SK-N-SH (cell line): ENCODE results near the gene FOXO1. TPM values are rescaled to one million over a fixed set of nuclear protein-coding genes. Genes with fewer than 3 reads are reported as not detected.

Experiments used
- CTCF ChIA-PET: fragments of 300-600, 350-600 bp; formaldehyde crosslinking; extraction: SDS; loops from one replicate; lab custom pipeline; 2021; lab: Yijun Ruan, JAX
- POLR2A ChIA-PET: fragments of 350-600 bp; sonication (Branson Sonifier 250); formaldehyde crosslinking; extraction: SDS; loops from one replicate; lab custom pipeline; 2020; ENCODE audit warnings: antibody characterized with exemption, inconsistent platforms; lab: Yijun Ruan, JAX
- DNase-seq: peaks from one replicate; pipeline ENCODE4 v3.0.0; 2012
- H2AFZ ChIP-seq: fragments of 200-600 bp; sonication (generic); 2 replicates; pipeline ENCODE4 v1.8.1; 2016; ENCODE audit warnings: antibody characterized with exemption, mild to moderate bottlenecking, low read depth
- H3F3A ChIP-seq: fragments of 200-600 bp; sonication (generic); replicated peaks from 2 replicates; pipeline ENCODE3; 2016; ENCODE audit warnings: antibody characterized with exemption, mild to moderate bottlenecking; ENCODE audit not compliant: insufficient read depth
- H3K27ac ChIP-seq, 2 experiments: fragments of 200-500 bp in 1 of 2; fragments of 200-600 bp in 1 of 2; sonication (Bioruptor generic) in 1 of 2; sonication (generic), shearing (Covaris generic) in 1 of 2; 2 replicates each; pipeline versions ENCODE4 v1.5.1 to v1.6.1; 2014 to 2016; ENCODE audit warnings: low read depth in 2 of 2, inconsistent platforms in 1 of 2, low read length in 1 of 2, mild to moderate bottlenecking in 1 of 2, mixed read lengths in 1 of 2
- H3K27me3 ChIP-seq: fragments of 200-600 bp; sonication (generic), shearing (Covaris generic); 2 replicates; pipeline ENCODE4 v1.6.1; 2016; ENCODE audit warnings: mixed run types; ENCODE audit not compliant: insufficient read depth
- H3K36me3 ChIP-seq, 2 experiments: fragments of 200-500 bp in 1 of 2; fragments of 200-600 bp in 1 of 2; sonication (Bioruptor generic) in 1 of 2; sonication (generic) in 1 of 2; replicated peaks in 1 of 2; 2 replicates each; pipeline versions ENCODE3 to v1.5.1; 2014 to 2016; ENCODE audit warnings: low read length in 1 of 2, mild to moderate bottlenecking in 1 of 2; ENCODE audit not compliant: insufficient read depth in 2 of 2, control insufficient read depth in 1 of 2
- H3K4me1 ChIP-seq, 2 experiments: fragments of 200-500 bp in 1 of 2; fragments of 200-600 bp in 1 of 2; sonication (Bioruptor generic) in 1 of 2; sonication (generic), shearing (Covaris generic) in 1 of 2; 2 replicates each; pipeline versions ENCODE4 v1.5.1 to v1.6.1; 2014 to 2016; ENCODE audit warnings: low read depth in 1 of 2, low read length in 1 of 2, mixed run types in 1 of 2; ENCODE audit not compliant: insufficient read depth in 2 of 2, control insufficient read depth in 1 of 2
- H3K4me2 ChIP-seq: fragments of 200-600 bp; sonication (generic), shearing (Covaris generic); 2 replicates; pipeline ENCODE4 v1.6.1; 2017; ENCODE audit warnings: mixed run types
- H3K4me3 ChIP-seq, 2 experiments: fragments of 200-500 bp in 1 of 2; fragments of 200-600 bp in 1 of 2; sonication (Bioruptor generic) in 1 of 2; sonication (generic), shearing (Covaris generic) in 1 of 2; 2 replicates each; pipeline versions ENCODE4 v1.5.1 to v1.8.1; 2014 to 2016; ENCODE audit warnings: low read depth in 2 of 2, inconsistent platforms in 1 of 2, low read length in 1 of 2, mild to moderate bottlenecking in 1 of 2, mixed read lengths in 1 of 2, moderate library complexity in 1 of 2
- H3K79me2 ChIP-seq: fragments of 200-600 bp; sonication (generic); 2 replicates; pipeline ENCODE4 v1.8.1; 2017; ENCODE audit warnings: mild to moderate bottlenecking; ENCODE audit not compliant: insufficient read depth
- H3K9ac ChIP-seq: fragments of 200-600 bp; sonication (generic); 2 replicates; pipeline ENCODE4 v1.6.1; 2017; ENCODE audit warnings: mixed run types
- H3K9me2 ChIP-seq: fragments of 200-600 bp; sonication (generic); 2 replicates; pipeline ENCODE4 v1.6.1; 2017; ENCODE audit warnings: mixed run types
- H3K9me3 ChIP-seq: fragments of 200-600 bp; sonication (generic); 2 replicates; pipeline ENCODE4 v1.6.1; 2017; ENCODE audit warnings: mixed run types, mild to moderate bottlenecking, moderate library complexity
- H4K20me1 ChIP-seq: fragments of 200-600 bp; sonication (generic); 2 replicates; pipeline ENCODE4 v1.6.1; 2017; ENCODE audit warnings: mild to moderate bottlenecking, mixed run types; ENCODE audit not compliant: insufficient read depth
- CHD2 ChIP-seq: fragments of 150-350 bp; IDR thresholded peaks from 2 replicates; pipeline ENCODE4 v1.6.1; 2018; ENCODE audit warnings: low read length; ENCODE audit not compliant: partially characterized antibody
- CTCF ChIP-seq: fragments of 200-600 bp; sonication (generic); IDR thresholded peaks from 2 replicates; pipeline ENCODE4 v1.6.1; 2017; ENCODE audit warnings: antibody characterized with exemption, mild to moderate bottlenecking, moderate library complexity
- ELF1 ChIP-seq: IDR thresholded peaks from 2 replicates; pipeline ENCODE4 v1.4.0; 2012
- EP300 ChIP-seq, 2 experiments: IDR thresholded peaks; 2 replicates each; pipeline versions ENCODE4 v1.4.0 to v1.6.1; 2012; ENCODE audit warnings: borderline replicate concordance in 1 of 2, low read depth in 1 of 2, low read length in 1 of 2
- EZH2phosphoT487 ChIP-seq: fragments of 200-600 bp; sonication (generic); IDR thresholded peaks from 2 replicates; pipeline ENCODE4 v1.6.1; 2017; ENCODE audit warnings: low read depth, mixed run types, mild to moderate bottlenecking, antibody characterized with exemption, moderate library complexity, borderline replicate concordance
- FOXJ3 ChIP-seq: sonication (generic); formaldehyde crosslinking; IDR thresholded peaks from 2 replicates; pipeline ENCODE4 v1.5.1; 2020; ENCODE audit warnings: mild to moderate bottlenecking, missing genetic modification reagents
- FOXM1 ChIP-seq: IDR thresholded peaks from 2 replicates; pipeline ENCODE4 v1.4.0; 2012; ENCODE audit warnings: low read depth, mild to moderate bottlenecking
- JUND ChIP-seq: IDR thresholded peaks from 2 replicates; pipeline ENCODE4 v1.4.0; 2012
- MAX ChIP-seq: IDR thresholded peaks from 2 replicates; pipeline ENCODE4 v1.4.0; 2012; ENCODE audit warnings: low read depth
- NFIC ChIP-seq: IDR thresholded peaks from 2 replicates; pipeline ENCODE4 v1.4.0; 2012; ENCODE audit warnings: borderline replicate concordance
- NRF1 ChIP-seq: IDR thresholded peaks from 2 replicates; pipeline ENCODE4 v1.6.1; 2012; ENCODE audit warnings: low read depth, mild to moderate bottlenecking, low read length
- PBX3 ChIP-seq: IDR thresholded peaks from 2 replicates; pipeline ENCODE4; 2012
- POLR2AphosphoS5 ChIP-seq: IDR thresholded peaks from 2 replicates; pipeline ENCODE4 v1.6.1; 2012; ENCODE audit warnings: low read depth, low read length
- RAD21 ChIP-seq: IDR thresholded peaks from 2 replicates; pipeline ENCODE4 v1.6.1; 2012; ENCODE audit warnings: mild to moderate bottlenecking, low read length
- RXRA ChIP-seq: IDR thresholded peaks from 2 replicates; pipeline ENCODE4 v1.4.0; 2012; ENCODE audit warnings: low read depth, mild to moderate bottlenecking, borderline replicate concordance
- SIN3A ChIP-seq: IDR thresholded peaks from 2 replicates; pipeline ENCODE4 v1.6.1; 2012; ENCODE audit warnings: low read depth, mild to moderate bottlenecking, low read length, moderate library complexity, borderline replicate concordance
- SMC3 ChIP-seq: IDR thresholded peaks from 2 replicates; pipeline ENCODE4 v1.6.1; 2012; ENCODE audit warnings: low read depth, low read length, improper control_type of control experiment
- TAF1 ChIP-seq: IDR thresholded peaks from 2 replicates; pipeline ENCODE4 v1.6.1; 2012; ENCODE audit warnings: low read depth, mild to moderate bottlenecking, low read length, moderate library complexity, borderline replicate concordance
- TEAD4 ChIP-seq: IDR thresholded peaks from 2 replicates; pipeline ENCODE4 v1.4.0; 2012; ENCODE audit warnings: mild to moderate bottlenecking, borderline replicate concordance; ENCODE audit not compliant: insufficient read depth
- USF2 ChIP-seq: fragments of 150-350 bp; IDR thresholded peaks from 2 replicates; pipeline ENCODE4 v1.6.1; 2017; ENCODE audit warnings: antibody characterized with exemption, low read length, low read depth, borderline replicate concordance
- YY1 ChIP-seq: IDR thresholded peaks from 2 replicates; pipeline ENCODE4 v1.4.0; 2012; ENCODE audit warnings: low read depth, mild to moderate bottlenecking
- ZBTB33 ChIP-seq: IDR thresholded peaks from 2 replicates; pipeline ENCODE4 v1.4.0; 2012; ENCODE audit warnings: low read depth, borderline replicate concordance
- WGBS: methylation state at CpG from one replicate; pipeline ENCODE4 v1.1.6; 2017; ENCODE audit warnings: low lambda C conversion rate; 5-methylcytosine and 5-hydroxymethylcytosine counted together
- polyA plus RNA-seq, 3 experiments: library from polyadenylated mRNA; depleted of rRNA; stranded (reverse); fragments of >200 nt; gene quantifications; 2 replicates each; pipeline ENCODE4 v1.2.3, GENCODE V29; 2012
- TF ChIP-seq, protein P1 (sequence below): IDR thresholded peaks from 2 replicates; pipeline ENCODE4 v1.6.1; 2012; ENCODE audit warnings: mild to moderate bottlenecking, low read depth, low read length, moderate library complexity

The FOXO1 gene
- polyA plus RNA-seq, 1 of the 3 experiments (the other 2 are of a cell fraction), result 1.8 TPM

- peaks cover 0 to 12% of the 10 kb centered on the region in 2 experiments; a peak in 1 of 4 replicates for H3K4me1 ChIP-seq
- H2AFZ ChIP-seq, result no peak overlapping the region
- H3K4me3 ChIP-seq, result peak overlapping the region in 1 of 2 experiments; percentile 17; a peak in 1 of 4 replicates
- no peaks in the 10 kb centered on the region for H3K9me3 ChIP-seq
- DNase-seq, result no peak
- H3K27me3 ChIP-seq, result no peaks in the 10 kb centered on the region
- H3F3A ChIP-seq, result no peaks in the 10 kb centered on the region
- no peak overlapping the region for H3K27ac ChIP-seq
- ChIA-PET POLR2A (no interaction called here), CTCF (interaction anchor here (0.6 to 4.9 kb wide), 42 partner anchors 9 to 1634 kb away, joined by 3 to 42 read pairs (median 4); no protein-coding TSS in a partner anchor)
- no peaks in the 10 kb centered on the region for H4K20me1 ChIP-seq
- H3K9me2 ChIP-seq, result no peaks in the 10 kb centered on the region
- no peaks in the 10 kb centered on the region for H3K36me3 ChIP-seq
- 54% methylated on average over 11 of the region's 11 CpGs for WGBS
- H3K9ac ChIP-seq, result no peak overlapping the region
- H3K79me2 ChIP-seq, result no peaks in the 10 kb centered on the region
- no peak overlapping the region for H3K4me2 ChIP-seq
- TF ChIP-seq EZH2phosphoT487, result no peak
- TF ChIP-seq ZBTB33, result no peak
- TF ChIP-seq TEAD4, result no peak
- TF ChIP-seq FOXJ3 (CRISPR knock-in tag), result no peak
- TF ChIP-seq FOXM1, result no peak
- TF ChIP-seq CTCF, result peak; percentile 76
- TF ChIP-seq EP300 (IDR thresholded peaks at IDR 0.05; ENCODE audit: borderline replicate concordance in 1 of 2, low read depth in 1 of 2, low read length in 1 of 2), result no peak
- peak; percentile 65 for TF ChIP-seq RAD21
- no peak for TF ChIP-seq MAX
- no peak for TF ChIP-seq TAF1
- no peak for TF ChIP-seq NRF1
- TF ChIP-seq ELF1, result no peak
- TF ChIP-seq, protein P1, sequence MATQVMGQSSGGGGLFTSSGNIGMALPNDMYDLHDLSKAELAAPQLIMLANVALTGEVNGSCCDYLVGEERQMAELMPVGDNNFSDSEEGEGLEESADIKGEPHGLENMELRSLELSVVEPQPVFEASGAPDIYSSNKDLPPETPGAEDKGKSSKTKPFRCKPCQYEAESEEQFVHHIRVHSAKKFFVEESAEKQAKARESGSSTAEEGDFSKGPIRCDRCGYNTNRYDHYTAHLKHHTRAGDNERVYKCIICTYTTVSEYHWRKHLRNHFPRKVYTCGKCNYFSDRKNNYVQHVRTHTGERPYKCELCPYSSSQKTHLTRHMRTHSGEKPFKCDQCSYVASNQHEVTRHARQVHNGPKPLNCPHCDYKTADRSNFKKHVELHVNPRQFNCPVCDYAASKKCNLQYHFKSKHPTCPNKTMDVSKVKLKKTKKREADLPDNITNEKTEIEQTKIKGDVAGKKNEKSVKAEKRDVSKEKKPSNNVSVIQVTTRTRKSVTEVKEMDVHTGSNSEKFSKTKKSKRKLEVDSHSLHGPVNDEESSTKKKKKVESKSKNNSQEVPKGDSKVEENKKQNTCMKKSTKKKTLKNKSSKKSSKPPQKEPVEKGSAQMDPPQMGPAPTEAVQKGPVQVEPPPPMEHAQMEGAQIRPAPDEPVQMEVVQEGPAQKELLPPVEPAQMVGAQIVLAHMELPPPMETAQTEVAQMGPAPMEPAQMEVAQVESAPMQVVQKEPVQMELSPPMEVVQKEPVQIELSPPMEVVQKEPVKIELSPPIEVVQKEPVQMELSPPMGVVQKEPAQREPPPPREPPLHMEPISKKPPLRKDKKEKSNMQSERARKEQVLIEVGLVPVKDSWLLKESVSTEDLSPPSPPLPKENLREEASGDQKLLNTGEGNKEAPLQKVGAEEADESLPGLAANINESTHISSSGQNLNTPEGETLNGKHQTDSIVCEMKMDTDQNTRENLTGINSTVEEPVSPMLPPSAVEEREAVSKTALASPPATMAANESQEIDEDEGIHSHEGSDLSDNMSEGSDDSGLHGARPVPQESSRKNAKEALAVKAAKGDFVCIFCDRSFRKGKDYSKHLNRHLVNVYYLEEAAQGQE, result no peak
- no peak for TF ChIP-seq CHD2
- peak; percentile 26; the same call in 1 of the 2 replicates for TF ChIP-seq SMC3
- TF ChIP-seq NFIC, result no peak
- no peak for TF ChIP-seq SIN3A
- no peak for TF ChIP-seq RXRA
- no peak for TF ChIP-seq USF2
- no peak for TF ChIP-seq POLR2AphosphoS5
- TF ChIP-seq YY1, result no peak
- no peak for TF ChIP-seq JUND
- no peak for TF ChIP-seq PBX3
Observed at GRCh38 chr13:40682449-40683240, 16.2 kb upstream of the FOXO1 start.
